Medulla oblongata (tissue), 1 donor: ENCODE results near the gene TFRC.
"Not testable (repeated sequence)": the region's sequence is repeated elsewhere in the genome, so short reads cannot be mapped to it uniquely, and the experiment has no call there.

ENCODE experiments used
- DNase-seq: peaks from one replicate; pipeline ENCODE4 v3.0.0-alpha.2; 2015; ENCODE audit errors: extremely low spot score

Gene TFRC

GRCh38 chr3:196081834-196082618 is at the start of gene TFRC:
TFRC (minus strand) TSS chr3:196082090; CDS start chr3:196077099, 4,991 bp downstream.
- peak; percentile 97 for DNase-seq

GRCh38 chr3:196128172-196128843 is 46.4 kb upstream of the TFRC start:
- no peak for DNase-seq

GRCh38 chr3:196127308-196128040 is 45.6 kb upstream of the TFRC start:
- DNase-seq: no peak

GRCh38 chr3:196124608-196125007 is 42.7 kb upstream of the TFRC start:
- no peak for DNase-seq

- no peak for DNase-seq
Measured at GRCh38 chr3:196122688-196123046, 40.8 kb upstream of the TFRC start.

- no peak for DNase-seq
Measured at GRCh38 chr3:196122021-196122687, 40.3 kb upstream of the TFRC start.

GRCh38 chr3:196121066-196121465 is 39.2 kb upstream of the TFRC start:
- no peak for DNase-seq

GRCh38 chr3:196120291-196120951 is 38.5 kb upstream of the TFRC start:
- DNase-seq: peak; percentile 40

- no peak for DNase-seq
Measured at GRCh38 chr3:196117809-196118208, 35.9 kb upstream of the TFRC start.

- DNase-seq: no peak
Measured at GRCh38 chr3:196115678-196116083, 33.8 kb upstream of the TFRC start.

- no peak for DNase-seq
Measured at GRCh38 chr3:196111939-196112386, 30.1 kb upstream of the TFRC start.

- no peak for DNase-seq
Measured at GRCh38 chr3:196108075-196108743, 26.3 kb upstream of the TFRC start.

- DNase-seq: not testable (repeated sequence)
Measured at GRCh38 chr3:196104707-196105106, 22.8 kb upstream of the TFRC start.

- not testable (repeated sequence) for DNase-seq
Measured at GRCh38 chr3:196098365-196098980, 16.6 kb upstream of the TFRC start.

- DNase-seq: no peak
Measured at GRCh38 chr3:196097373-196098154, 15.7 kb upstream of the TFRC start.

- DNase-seq: peak; percentile 79
Measured at GRCh38 chr3:196096382-196096953, 14.6 kb upstream of the TFRC start.

- peak; percentile 42 for DNase-seq
Measured at GRCh38 chr3:196093317-196094111, 11.6 kb upstream of the TFRC start.

GRCh38 chr3:196087906-196088305 is 6.0 kb upstream of the TFRC start:
- no peak for DNase-seq
